Stimulated activated CD8-positive, alpha-beta memory T cell treated with anti-CD3 and anti-CD28 coated beads, Interleukin-4, amount 100 ng/mL, for 1 hour (primary cell): ENCODE results near the gene HDAC7.
"Not testable (repeated sequence)": the region's sequence is repeated elsewhere in the genome, so short reads cannot be mapped to it uniquely, and the experiment has no call there.

Experiments
- DNase-seq, 2 donors: peaks; one replicate each; pipeline ENCODE4 v3.0.0-alpha.2; 2020; ENCODE audit warnings: low read depth in 2 of 2, low spot score in 1 of 2

The HDAC7 gene

DNA sequence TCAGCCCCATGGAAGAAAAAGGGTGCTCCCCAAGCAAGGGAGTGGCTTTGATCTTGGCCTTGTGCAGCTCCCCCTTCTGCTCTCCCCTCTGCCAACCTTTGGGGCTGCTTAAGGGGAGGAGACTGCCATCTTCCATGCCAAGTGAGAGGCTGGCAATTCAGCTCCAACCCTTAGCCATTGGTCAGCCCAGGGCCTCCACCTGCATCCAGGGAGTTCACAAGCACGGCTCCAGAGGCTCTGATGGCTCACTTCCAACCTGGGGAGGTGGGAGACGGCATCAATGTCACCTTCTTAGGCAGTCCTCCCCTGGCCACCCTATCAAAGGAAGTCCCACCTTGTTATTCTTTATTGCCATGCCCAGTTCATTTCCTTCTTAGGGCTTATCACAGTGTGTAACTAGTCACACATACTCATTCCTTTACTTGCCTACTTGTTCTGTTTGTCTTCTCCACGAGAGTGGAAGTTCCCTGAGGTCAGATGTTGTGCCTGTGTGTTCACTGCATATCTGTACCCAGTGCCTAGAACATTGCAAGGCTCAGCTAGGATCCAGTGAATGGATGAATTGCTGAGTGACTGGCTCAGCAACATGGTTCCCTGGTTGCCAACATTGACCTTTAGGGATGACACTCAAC is 5.0 kb downstream of the HDAC7 start:
- no peak for DNase-seq

DNA sequence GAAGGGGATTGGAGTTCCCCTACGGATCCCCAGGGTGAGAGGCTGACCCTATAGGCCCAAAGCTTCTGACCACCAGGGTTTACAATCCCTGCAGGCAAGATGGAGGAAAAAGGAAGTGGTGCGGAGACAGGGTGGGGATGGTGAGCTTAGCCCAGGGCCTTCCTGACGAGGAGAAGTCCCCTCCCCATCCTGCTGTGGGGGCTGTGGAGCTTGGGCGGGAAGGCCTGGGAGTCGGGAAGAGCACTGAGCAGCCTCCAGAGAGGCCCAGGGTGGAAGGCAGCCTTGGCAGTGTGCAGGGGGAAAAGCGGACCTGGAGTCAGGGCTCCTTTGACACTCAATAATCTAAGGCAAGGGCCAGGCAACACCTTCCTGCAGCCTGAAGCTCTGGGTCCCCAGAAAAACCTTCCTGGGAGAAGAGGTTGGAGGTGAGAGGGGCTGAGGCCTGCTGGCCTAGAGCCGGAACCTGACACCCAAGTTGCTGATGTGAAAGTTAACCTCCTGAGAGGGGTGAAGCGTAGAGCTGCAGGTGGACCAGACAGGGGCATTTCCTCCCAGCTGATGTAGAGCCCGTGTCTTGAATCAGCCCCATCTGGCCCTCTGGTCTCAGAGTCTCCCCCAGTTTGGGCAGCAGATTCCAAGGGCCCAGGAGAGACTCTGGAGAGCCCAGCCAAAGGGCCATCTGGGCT is 6.0 kb downstream of the HDAC7 start:
- no peak for DNase-seq

DNA sequence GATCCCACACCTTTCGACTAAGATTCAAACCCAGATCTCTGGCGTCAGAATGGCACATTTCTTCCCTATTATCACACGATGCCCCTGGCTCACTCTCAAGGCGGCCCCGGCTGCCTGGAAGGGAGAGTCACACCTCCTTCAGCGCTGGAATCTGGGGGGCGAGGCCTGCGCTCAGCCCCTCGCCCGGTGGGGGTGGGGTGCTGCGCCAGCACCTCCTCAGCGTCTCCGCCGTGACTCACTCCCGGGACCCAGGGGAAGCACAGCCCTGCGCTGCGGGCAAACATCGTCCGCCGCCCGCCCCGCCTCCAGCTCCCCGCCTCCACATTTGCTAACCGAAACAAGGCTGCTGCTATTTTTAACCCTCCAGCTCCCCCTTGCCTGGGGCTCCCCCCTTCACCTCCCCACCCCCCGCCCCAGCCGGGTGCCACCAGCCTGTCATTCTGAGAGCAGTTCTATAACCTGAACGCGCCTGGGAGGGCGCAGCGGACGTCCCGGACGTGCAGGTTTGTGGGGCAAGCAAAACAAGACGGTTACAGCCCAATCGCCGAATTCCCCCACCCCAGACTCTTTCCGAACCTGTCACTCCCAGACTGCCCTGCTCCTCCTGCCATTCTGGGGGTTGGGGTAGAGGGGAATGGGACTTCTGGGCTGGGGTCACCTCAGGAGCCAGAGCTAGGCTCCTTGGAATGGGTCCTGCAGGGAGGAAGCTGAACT is 6.7 kb downstream of the HDAC7 start:
- DNase-seq, result peak; percentile 63 to 85

DNA sequence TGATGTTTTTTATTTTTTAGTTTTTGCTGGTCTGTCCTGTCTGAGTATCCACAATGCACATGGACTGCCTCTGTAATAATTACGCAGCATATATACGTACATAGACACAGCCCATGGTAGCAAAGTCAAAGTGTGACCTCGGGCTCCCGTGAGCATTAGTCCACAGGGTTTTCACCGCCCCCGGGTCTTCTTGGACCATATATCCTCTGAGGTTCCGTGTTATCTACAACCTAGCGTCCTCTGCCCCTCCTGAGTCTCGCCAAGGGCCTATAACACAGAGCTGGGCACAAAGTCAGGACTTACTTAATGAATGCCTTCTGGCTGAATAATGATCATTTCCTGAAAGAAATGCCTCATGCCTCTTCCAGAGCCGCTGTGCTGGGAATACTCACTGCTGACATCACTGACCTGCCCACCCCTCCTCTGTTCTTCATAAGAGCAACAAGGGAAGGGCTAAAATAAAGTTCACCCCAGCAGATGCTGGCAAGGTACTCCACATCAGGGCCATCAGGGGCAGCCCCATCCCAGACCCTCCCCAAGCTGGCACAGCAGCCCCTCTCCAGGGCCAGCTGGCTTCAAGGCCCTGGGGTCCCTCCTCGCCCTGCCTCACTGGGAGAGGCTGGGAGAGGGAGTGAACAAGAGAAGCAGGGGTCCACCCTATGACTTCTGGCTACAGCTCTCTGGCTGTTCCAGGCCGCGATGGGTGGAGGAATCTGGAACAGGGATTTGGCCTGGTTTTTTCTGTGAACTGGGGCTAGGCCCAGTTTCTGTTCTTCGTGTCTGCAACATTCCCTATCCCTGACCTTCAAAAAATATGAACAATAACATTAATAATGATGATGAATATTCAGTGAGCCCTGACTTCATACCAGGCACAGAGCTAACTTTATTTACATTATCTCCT is 7.9 kb downstream of the HDAC7 start:
- DNase-seq, result no peak

DNA sequence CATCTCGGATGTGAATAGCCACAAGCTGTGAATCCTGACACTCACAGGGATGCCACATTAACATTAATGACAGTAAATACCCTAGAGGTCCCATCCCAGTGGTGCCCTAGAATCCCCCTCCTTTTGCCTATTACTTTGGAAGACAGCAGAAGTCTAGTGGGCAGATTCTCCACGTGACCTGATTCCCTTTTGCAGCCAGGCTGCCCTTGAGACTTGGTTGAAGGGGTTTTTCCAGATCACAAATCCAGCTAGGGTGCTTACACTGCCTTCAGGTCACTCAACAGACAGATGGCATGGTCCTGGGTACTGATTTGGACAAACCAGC is 8.7 kb downstream of the HDAC7 start:
- DNase-seq, result no peak

DNA sequence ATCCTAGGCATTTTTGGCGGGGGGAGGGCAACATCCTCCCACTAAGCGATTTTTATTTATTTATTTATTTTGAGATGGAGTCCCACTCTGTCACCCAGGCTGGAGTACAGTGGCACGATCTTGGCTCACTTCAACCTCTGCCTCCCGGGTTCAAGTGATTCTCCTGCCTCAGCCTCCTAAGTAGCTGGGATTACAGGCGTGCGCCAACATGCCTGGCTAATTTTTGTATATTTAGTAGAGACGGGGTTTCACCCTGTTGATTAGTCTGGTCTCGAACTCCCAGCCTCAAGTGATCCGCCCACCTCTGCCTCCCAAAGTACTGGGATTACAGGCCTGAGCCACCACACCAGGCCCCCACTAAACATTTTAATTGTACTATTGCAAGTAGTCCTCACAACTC is 10.2 kb downstream of the HDAC7 start:
- DNase-seq, result not testable (repeated sequence)

DNA sequence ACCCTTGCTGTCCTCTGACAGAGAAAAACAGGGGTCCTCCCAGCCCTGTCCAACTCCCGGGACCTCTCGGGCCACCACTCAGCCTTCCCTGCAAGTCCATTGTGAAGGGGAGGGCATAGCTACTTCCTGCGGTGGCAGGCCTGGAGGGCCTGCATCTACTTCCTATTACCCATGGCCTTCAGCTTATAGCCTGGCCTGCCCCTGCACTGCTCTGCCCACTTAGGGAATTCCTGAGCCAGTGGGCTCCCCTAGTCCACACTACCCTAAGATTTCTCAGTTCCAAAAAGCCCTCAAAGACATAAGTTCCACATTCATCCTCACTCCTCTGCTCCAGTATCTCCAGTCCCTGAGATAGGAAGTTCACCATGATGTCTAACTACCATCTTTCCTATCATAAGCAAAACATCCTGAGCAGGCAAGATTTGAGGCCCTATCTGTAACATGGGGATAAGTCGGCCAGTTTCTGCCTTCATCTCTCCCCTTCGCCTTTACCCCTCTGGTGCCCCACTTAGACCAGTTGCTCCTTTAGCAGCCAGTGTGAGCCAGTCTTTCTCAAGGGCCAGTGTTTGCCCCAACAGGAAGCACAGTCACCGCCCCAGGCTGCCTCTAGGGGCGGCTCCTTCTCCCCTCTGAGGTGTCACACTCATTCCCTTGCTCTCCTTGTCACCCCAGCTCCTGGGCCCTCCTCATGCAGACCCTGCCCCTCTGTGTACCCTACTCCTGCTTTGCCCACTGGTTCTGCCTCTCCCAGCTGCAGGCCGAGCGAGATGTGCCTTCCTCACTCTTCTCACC is 10.9 kb downstream of the HDAC7 start:
- no peak for DNase-seq

DNA sequence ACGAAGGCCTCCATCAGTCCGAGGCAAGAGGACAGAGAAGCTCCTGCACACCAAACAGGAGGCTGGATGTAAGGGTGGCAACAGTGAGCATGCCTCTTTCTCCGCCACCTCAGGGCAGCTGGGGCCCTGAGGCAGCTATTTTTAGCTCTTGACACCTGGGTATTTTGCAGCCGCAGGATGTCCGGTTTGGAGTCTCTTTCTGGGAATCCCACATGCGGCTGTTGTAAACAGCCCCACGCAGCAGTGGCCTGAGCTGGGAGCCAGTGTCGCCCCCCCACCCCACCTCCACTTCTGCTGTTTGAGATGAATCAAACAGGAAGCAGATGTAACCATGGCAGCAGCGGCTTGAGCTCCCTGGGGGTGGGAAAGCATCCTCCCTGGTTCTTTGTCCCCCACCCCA is 11.7 kb downstream of the HDAC7 start:
- DNase-seq, result peak; percentile 56 to 60

DNA sequence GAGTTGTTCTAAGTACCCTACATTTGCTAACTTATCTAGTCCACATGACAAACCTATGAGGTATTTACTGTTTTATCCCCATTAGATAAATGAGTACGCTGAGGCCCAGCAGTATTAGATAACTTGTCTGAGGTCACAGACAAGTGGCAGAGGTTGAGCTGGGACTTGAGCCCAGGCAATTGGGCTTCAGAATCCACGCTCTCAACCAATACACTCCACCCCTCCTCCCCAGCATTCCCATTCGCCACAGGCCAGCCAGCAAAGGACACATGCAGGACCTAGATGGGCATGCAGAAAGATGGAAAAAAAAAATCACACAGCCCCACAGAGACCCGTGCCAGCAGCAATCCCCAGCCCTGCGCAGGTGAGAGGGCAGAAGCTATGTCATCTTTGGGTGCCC is 12.4 kb downstream of the HDAC7 start:
- no peak for DNase-seq

DNA sequence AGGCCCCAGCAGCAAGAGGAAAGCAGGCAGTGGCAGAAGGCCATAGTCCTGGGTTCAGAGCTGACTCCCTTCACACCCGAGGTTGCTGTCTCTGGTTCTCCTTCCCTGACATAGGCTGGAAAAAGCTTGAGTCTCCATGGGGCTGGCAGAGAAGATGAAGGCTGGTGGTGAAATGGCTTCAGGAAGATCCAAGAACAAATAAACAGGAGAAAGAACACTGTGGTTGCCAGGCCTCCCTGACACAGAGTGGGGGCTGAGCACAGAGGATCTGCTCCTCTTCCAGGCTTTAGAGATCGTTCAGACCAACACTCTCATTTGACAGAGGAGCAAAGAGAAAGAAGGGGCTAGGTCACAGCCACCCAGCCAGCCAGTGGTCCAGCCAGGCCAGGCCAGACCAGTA is 14.3 kb downstream of the HDAC7 start:
- DNase-seq, result no peak

DNA sequence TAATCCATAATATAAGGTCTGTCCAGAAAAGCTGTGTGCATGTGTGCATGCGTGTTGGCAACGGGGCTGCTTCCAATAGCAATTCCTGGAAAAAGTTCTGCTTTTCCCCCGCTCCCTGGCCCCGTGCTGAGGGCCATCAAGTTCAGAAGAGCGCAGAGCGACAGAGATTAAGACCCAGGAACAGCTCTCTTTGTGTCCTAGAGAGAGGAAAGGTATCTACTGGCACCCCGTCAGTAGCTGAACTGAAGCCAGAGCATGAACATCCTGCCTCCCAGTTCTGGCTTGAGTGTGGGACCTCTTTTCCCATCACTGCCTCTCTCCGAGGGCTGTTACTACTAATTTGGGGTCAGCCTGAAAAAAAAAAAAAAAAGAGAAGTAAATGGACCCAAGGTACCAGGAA is 15.5 kb downstream of the HDAC7 start:
- DNase-seq, result no peak

DNA sequence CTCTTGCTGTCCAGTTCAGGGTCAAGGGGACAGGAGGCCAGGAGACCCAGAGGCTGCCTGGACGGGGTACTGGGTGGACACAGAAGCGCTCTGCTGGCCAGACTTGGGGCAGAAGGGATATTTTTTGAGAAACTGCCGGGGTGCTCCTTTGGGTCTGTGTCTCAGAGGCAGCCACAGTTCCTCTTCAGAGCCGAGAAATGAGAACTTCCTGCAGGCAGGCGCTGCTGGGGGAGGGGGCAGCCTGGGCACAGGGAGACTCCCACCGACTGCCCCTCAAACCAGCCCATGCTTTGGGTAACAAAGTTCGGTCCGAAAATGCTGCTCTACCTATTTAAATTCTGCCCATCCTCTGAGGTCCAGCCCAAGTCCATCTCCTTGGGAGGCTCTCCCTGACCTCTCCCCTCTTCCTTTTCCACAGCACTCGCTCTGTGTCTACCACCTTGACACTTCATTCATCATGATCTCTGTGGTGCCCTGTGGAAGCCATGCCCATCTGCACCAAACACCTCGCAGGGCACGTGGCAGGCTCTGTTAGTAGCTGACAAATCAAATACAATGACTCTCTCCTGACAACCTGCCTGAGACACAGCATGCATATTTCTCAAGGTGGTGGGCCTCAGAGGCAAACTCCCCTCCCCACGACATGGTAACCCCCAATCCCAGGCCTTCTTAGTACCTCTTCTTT is 16.4 kb downstream of the HDAC7 start:
- no peak for DNase-seq

DNA sequence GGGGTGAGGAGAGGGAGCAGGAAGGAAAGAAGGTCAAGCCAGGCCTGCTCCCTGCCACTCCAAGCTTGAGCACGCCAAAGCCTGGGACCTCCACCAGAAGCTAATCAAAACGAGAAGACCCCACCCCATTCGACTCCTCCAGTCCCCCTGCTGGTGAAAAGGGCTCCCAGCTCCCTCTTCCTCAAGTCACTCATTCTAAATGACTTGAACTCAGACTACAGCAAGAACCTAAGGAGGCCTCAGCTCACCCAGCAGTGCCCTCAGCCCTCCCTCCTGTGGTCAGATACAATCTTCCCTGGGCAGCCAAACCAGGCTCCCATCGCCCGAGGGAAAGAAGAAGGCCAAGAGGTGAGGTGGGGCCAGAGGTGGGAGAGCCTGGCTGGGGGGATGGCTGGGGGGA is 17.4 kb downstream of the HDAC7 start:
- DNase-seq, result no peak

DNA sequence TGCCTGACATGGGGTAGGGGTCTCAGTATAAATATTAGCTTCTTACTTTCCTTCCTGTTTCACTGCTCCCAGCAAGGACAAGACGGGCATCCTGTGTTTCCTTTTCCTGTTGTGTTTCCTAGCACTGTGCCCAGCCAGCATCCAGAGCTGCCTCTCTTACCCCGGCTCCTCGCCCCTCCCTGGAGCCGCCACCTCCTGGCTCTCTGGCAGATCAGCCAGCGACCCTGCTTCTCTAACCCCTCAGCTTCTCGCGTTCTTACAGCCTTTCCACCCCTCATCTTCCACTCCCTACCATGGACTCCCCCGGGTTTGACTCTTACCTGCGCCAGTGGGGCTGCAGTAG is 17.8 kb downstream of the HDAC7 start:
- no peak for DNase-seq

DNA sequence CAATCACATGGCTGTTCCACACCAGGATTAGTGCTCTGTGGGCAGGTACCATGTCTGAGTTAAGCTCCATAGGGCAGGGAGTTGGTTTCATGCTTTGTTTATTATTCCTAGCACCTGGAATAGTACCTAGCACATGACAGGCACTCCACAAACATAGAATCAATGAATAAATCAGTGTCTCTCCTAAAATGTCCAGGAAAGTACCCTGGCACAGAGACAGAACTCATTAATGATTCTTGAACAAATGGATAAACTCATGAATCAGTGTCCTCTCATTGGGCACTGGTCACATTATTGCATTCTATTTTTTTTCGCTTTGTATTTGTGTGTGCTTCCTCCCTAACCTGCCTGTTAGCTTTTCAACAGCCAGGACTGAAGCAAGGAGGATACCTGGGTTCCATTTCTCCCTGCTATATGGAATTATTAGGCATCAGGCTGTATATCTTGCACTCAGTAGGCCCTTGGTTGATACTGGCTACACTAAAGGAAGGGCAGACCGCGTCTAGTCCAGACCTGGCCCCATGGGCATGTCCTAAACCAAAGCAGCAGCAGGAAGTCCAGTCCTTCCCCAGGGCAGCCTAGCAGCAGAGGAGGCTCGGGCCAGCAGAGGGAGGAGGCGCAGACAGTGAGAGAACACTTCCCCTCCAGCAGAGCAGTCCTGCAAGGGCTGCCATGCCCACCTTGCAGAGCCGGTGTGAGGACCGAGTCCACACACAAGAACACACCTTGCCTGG is 18.4 kb downstream of the HDAC7 start:
- DNase-seq, result no peak

DNA sequence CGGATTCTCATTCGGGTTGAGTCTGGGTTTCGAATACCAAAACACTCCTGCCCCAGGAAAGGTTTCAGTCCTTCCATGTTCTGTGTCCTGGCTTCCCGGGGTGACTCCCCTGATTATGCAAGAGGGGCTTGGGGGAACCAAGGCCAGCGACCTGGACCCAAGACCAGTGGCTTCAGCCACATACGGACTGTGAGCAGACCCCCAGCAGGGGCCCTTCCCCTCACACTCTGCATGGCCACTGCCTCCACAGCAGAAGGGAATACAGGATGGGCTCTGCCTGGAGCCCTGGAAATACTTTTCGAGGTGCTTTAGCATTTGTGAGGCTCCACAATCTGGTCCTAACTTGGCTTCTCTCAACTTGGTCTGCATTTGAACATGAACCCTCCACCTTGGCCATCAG is 19.1 kb downstream of the HDAC7 start:
- no peak for DNase-seq

DNA sequence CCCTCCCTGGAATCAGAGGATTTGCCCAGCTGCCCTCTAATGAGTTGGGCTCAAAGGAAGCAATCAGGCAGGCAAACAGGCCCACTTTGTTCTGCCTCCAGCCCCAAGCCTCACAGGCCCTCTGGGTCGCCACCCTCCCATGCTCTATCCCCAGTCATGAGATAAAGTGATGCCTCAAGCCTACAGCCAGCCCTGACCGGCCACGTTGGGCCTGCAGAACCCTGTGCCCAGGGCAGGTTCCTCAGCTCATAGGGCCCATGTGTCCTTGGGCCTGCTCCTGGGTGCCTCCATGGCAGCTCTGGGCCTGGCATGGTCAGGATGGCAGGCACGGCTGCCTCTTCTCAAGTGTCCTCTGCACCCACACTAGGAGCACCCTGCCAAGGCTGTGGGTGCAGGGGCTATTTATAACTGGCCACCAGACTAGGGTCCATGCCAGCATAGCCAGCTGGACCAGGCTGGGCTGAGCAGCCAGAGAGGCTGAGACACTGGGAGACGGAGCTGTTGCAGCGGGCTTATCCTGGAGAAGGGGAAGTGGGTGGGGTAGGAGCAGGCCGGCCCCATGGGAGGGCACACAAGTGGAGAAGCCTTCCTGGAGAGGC is 20.2 kb downstream of the HDAC7 start:
- no peak for DNase-seq

DNA sequence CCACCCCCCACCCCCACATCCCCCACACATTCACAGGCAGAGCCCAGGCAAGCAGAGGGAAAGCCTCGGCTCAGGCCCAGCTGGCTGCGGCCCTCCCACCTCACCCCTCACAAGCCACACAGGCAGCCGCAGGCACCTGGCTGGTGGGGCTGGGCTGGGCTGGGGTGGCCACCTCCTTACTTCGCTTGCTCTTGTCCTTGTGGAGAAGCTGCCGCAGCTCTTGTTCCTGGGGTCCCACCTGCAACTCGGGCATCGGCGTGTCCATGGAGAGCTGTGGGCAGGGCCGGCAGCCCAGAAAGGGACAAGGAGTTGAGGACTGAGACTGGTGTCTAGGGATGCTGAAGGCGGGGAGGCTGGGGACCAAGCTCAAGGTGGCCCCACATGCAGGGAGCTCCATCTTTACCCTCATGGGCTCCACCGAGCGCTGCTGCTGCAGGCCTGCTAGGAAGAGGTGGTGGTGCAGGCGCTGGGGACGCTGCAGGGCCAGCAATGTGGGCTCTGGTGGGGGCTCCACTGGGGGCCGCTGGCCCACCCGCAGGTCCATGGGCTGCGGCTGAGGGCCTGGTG is 21.2 kb downstream of the HDAC7 start:
- DNase-seq, result no peak

DNA sequence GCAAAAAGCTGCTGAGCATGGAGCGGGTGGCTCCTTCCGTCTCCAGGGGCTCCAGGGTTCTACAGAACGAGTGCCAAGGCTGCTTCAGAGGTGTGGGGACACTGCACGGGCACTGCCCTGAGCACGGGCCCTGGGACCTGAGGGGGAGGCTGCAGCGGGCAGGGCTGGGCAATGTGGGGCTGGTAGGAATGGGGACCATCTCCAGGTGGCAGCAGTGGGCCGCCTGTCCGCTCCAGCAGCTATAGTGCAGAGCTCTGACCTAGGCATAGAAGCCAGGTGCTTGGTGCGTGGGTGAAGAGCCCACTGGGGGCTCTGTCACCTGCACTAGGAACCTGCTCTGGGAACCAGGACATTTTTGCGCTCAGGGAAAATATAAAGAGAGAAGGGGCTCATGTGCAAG is 22.3 kb downstream of the HDAC7 start:
- no peak for DNase-seq
